HG03439 (cell line): ENCODE measurements around the gene KRT36.

Source experiments
- ATAC-seq: cut with Tn5 transposase; IDR thresholded peaks from one replicate; pipeline ENCODE4 v1.9.1; 2021; ENCODE audit warnings: mild to moderate bottlenecking, moderate library complexity; ENCODE audit not compliant: unreplicated experiment

The KRT36 gene

DNA sequence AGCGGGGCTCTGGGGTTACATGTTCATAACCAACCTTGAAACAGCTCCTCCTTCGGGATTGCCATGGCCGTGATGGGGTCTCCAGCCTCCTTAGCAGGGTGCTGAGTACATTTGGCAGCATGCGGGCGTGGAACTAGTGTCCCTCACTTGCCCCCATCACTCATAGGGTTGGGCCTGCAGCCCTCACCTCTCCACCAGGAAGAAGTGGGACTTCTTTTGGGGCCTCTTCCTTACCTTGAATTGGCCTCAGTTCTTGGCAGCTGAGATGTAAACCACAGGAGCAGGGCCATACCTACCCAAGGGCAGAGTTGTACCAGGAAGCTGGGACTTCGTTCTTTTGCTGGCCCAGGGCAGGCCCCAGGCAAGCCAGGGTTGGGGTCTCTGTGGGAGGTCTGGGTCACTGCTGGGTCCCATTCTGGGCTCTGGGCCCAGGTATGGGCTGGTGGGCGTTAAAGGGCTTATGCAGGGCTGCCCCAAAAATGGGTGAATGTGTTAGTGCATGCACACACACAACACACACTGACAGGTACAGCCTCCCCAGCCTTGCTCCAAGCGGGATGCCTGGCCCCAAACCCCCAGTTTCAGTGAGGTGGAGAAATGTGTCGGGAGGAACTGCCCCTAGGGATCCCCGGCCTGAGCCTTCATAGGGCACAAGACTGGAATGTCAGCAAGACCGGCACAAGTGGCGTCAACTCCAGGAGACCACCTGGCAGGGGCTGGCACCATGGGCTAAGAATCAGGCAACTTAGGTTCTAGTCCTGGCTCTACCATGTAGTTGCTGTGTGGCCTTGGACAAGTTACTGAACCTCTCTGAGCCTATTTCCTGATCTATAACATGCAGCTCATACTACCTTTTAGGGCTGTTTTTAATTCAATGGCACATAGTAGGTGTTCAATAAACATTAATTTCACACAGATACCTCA is 32.9 kb upstream of the KRT36 start:
- no peak for ATAC-seq

DNA sequence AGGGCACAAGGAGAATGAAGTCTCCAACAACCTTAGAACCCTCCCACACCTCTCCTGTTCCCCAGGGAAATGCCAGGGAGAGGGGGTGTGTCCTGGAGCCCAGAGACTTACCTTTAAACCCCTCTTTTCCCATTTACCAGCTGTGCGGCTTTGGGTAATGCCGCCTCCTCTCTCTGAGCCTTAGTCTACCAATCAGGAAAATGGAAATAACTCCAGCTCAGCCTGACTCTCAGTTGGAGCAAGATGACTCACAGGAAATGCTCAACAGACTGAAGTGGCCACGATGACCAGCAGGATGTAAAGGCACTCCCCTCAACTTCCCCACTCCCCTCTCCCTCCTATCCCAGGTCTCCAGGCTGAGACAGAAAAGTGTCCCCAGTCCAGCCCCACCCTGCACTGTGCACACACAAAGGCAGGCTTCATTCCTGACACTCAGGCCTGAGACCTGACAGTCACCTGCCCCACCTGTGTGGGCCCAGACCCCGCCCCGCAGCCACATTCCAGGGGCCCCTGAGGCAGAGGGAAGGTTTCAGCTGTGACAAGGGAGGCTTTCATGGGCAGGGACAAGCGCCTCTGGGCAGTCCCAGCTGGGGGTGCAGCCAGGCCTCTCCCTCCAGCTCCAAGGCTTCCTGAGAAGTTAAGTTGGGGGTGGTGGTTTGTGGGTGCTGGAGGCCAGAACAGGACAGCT is 32.0 kb upstream of the KRT36 start:
- ATAC-seq = no peak

DNA sequence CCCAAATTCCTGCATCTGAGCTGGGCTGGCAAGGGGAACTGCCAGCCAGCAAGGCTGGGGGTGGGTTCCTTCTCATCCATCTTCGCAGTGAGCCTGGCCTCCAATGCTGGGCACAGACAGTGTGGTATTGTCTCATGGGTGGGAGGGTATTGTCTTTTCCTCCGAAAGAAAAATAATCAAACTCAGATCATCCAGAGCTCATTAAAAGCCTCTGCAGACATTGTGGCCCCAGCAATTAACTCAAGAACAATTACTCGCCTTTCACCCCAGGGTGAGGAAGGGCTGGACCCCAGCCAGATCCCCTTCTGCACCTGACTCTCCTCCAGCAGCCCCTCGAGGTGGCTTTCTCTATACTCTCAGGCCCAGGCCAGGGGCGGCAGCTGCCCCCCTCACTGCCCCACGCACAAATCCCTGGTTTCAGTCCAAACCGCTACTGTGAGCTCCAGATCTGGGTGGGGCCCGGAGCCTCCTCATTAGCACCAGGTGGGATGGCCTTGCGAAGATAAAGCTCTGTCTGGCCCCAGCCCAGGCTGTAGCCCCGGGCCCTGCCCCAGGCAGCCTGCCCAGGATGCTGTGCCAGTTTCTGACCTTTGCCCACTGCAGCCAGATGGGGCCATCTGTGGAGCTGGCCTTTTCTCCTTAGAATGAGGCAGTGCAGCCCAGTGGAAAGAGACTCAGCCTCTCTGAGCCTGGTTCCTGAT is 31.3 kb upstream of the KRT36 start:
- no peak for ATAC-seq

DNA sequence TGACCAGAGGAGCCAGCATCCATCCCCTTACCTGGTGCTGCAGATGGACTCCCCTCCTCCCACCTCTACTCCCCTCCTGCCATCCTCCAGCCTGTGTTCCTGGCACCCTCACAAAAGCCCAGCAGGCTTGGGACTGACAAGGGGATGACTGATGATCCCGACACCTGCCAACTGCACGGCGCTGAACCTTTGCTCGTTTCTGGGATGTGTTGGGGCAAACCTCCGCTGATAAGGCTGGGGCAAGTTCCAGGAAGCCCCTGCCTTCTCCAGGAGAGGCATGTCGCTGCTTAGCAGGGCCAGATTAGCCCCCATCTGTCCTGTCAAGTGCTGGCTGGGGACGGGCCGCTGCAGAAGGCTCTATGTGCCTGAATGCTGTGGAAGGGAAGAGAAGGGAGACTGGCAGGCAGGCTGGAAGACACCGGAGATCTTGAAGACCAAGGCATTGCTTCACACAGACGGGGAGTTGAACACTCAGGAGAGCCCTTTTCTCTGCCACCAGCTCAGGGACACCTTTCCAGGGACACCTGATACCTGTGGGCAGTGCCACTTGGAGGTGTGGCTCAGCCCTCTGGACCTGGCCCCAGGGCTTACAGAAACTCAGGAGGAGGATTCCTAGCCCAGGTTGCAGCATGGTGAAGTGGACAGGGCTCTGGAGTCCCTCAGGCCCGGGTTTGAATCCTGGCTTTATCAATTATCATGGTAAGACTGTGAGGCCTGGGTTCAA is 30.0 kb upstream of the KRT36 start:
- ATAC-seq = no peak

DNA sequence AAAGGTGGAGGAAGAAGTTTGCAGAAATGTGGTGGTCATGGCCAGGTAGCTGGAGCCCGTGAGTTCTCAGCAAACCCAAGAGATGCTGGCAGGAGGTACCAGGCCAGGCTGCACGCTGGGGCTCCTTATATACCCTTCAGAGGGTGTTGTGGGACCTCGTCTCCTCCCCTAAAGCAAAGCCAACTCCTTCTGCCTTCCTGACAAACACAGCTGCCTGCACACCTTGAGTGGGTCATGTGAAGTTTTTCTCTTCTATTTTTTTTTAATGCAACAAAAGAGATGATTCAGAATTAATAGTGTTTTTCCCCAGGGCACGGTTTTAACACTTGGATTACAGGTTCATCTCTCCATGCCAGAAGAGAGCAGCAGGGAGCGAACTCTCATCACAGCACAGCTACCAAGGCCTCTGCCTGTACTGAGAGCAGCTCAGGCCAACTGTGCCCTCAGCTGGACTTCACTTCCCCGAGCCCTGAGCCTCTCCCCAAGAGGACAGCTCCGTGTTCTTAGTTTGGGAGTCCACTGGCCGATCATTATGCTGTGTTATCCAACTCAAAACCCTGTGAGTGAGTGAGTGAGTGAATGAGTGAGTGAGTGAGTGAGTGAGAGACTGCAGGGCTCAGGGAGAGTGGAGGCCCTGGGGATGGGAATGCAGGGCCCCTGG is 29.2 kb upstream of the KRT36 start, which contains the start of gene KRT15:
Gene KRT15, minus strand, starts transcription at position 102 of the 661 bp plus-strand sequence. Its CDS starts 63 bp downstream, at position 39.
- no peak for ATAC-seq

DNA sequence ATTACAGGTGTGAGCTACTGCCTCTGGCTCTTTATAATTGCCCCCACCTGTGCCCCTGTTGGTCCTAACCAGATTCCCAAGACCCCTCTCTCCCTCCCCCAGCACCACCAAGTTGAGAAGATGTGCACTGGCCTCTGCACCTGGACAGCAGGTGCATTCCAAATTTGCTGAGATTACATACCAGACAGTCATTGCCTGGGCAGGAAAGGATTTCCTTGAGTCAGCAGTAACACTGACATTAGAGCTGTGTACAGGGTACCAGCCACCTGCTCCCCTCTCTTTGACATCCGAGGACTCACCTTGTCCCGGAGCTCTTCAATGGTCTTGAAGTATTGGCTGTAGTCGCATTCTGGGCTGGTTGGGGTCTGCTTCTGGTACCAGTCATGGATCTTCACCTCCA is 28.3 kb upstream of the KRT36 start:
- no peak for ATAC-seq

DNA sequence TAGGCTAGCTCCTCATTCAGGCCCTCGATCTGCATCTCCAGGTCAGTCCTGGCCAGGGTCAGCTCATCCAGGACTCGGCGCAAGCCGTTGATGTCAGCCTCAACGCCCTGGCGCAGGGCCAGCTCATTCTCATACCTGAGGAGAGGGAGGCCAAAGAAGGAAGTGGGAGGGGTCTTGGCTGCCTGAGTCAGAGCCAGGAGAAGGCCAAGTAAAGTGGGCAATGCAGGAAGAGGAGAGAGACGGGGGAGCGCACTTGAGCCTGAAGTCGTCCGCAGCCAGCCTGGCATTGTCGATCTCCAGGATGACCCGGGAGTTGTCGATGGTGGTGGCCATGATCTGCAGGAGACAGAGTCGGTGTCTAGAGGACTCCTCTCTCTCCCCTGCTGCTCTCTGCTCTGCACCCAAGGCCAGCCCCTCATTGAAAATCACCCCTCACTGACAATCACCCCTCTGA is 27.1 kb upstream of the KRT36 start:
- ATAC-seq = no peak

DNA sequence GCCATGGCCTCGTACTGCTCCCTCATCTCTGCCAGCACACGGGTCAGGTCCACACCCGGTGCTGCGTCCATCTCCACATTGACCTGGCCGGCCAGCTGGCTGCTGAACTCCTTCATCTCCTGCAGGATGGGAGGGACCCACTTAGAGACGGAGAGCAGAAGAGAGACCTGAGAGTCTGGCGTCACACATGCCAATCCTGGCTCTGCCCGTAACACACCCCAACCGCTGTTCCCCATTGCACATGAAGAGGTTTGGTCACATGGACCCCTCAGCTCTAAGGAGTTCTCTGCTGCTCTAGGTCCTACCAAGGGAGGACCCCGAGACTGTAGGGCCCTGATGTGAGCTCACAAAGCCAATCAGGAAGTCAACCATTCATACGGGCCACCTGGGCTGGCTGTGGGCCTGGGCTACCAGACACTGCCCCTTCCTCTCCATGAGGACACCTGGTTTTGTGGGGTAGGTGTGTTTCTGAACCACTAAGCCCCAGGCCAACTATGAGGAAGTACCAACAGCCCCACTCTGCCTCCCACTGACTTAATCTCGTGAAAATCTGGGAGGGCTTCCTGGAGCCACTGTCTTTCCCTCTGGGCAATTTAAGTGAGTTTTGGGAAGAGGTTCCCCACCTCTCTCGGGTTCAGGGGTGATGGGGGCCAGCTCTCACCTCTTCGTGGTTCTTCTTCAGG is 26.6 kb upstream of the KRT36 start:
- no peak for ATAC-seq

DNA sequence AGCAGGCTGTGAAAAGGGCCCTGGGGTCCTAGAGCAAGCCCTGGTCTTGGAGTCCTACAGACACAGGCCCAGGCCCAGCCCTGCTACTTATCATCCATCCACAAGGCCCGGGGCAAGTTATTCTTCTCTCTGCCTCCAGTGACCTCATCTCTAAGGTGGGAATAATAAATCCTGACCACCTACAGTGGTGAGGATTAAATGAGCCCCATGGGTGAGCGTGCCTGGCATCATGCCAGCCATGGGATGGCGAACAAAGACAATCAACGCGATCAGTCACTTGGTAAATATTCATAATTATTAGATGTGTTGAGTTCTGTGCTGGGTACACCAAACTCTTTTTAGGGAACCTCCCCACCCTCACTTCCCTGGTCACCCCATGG is 23.4 kb upstream of the KRT36 start:
- ATAC-seq = no peak

DNA sequence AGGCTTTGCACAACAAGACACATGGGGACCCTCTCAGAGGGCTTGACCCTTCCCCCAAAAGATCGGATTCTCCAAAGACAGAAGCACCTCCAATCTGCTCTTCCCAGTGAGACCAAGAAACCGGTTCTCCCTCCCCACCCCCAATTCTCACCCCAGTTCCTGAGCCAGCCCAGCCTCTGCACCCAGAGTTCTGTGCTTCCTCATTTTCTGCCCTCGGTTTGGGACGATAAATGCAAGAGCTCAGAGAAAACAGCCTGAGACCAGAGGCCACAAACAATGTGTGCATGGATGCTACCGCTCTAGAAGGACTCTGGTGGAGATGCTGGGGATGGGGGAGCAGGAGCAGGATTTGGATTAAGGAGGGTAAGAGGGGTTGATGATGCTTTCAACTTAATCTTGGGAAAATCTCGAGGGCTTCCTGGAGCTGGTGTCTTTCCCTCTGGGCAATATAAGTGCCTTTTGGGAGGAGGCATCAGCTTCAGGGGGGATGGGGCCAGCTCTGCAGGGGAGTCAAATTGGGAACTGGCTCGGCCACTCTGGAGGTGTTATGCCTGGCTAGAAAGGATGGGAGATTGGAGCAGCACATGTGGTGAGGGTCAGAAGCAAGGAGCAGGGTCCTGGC is 22.9 kb upstream of the KRT36 start:
- ATAC-seq = no peak

DNA sequence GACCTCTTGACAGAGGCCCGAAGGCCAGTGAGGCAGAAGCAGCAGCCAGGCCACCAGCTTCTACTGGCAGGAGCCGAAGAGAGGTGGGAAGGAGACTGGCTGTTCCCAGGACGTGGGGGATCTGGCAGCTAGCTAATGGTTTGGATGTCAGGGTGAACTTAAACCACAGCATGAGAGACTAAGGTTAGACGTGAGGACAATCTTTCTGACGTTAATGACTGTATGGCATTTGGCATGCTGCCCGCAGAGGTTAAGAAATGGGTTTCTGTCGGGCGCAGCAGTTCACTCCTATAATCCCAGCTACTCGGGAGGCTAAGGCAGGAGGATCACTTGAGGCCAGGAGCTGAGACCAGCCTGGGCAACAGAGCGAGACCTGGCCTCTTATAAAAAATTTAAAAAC is 22.0 kb upstream of the KRT36 start:
- ATAC-seq = no peak

DNA sequence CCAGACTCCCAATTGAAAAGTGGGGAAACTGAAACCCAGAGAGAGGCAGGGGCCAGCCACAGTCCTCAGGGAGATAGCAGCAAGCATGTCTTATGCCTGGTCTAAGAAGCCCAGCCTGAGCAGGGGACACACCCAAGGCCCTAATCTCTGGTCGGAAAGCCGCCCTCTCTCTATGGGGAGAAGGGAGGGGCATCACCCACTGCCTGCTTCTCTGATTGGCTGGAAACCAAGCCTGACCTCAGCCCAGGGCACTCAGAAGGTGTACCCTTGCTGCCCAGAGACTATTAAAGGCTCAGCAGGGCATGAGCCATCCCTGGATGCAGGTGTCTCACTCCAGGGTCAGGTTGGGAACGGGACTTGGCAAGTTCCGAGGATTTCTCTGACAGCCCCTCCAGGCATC is 21.4 kb upstream of the KRT36 start:
- ATAC-seq = no peak

DNA sequence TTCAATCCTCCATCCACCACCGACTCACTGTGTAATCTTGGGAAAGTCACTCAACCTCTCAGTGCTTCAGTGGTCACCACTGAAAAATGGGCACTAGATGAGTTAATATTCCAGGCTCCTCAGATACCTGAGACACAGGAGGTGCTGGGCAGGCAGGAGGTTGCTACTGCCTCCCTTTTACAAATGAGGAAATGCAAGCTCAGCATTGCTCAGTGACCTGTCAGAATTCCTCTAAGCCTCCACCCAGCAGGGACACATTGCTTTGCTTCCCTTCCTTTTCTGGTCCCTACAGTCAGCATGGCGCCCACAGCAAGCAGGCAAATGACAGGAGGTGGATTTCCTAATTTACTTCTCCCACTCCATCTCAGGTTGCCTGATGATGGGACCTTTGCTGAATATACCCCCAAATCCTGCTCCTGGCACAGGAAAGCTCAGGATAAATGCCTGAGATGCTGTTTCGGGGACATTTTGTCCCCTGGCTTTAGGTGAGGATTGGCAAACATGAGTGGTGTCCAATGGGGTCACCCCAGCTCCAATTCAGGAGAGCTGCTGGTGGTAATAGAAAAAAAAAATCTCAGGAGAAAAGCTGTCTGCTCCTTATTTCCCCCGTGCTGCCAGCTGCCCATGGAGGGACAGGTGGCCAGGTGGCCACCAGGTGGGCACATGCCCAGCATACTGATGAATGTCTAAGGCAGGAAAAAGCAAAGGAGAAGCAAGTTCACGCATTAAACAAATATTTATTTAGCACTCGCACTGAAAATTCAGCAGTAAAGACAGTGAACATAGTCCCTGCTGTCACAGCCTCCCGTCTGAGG is 20.7 kb upstream of the KRT36 start:
- no peak for ATAC-seq

DNA sequence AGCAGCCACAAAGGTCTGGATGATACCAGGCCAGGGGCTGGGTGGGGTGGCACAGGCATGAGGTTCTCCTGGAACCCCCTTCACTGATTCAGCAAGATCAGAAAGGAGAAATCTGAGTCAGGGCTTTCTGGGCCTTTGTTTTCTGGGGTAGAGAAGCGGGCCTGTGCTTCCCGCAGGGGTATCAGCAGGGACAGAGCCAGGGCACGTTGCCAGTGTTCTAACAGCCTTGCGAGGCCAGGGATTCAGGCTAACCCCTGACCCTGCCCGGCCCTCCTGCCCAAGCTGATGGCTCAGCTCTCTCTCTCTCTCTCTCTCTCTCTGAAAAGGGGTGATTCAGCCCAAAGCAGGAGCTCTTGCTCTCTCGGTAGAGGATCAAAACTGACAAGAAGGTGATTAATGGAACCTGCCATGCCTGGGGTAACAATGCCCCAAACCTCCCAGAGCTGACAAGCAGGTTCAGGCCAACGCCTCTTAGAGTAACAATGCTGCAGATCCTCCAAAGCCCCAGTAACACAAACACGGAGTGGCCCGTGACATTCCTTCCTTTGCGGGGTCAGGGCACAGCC is 17.7 kb upstream of the KRT36 start:
- ATAC-seq = no peak

DNA sequence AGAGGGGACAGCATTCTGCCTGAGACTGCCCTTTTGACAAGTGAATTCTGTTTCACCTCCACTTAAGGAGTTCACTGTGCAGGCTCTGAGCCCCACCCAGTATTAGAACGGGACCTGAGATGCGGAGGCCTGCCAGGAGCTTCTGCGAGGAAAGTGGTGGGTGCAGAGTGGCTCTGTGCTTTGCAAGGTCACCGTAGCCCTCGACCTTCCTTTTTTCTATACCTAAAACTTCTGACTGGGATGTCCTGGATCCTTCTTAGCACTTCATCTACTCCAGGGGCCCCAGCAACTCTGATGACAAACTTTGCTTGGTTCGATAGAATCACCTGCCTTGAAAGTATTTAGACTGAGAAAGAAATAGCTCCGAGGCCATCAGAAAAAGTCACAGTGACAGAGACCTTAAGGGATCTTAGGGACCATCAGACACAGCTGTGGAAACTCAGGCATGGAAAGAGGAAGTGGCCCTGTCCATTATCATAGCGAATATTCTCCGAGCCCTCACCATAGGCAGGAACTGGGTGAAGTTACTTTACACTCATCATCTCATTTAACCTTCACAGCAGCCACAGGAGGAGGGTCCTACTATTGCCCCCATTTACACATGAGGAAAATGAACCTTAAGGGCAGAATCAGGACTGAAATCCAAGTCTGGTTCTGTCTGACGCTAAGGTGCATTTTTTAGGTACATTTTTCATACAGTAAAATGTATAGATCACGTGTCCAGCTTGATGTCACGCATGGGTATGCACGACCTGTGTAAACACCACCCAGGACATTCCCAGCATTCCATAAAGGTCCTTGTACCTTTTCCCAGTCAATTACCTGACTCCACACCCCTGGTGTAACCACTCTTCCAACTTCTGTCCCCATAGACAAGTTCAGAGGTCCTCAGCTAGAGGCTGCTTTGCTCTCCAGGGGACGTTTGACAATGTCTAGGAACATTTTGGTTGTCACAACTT is 16.4 kb upstream of the KRT36 start:
- no peak for ATAC-seq

DNA sequence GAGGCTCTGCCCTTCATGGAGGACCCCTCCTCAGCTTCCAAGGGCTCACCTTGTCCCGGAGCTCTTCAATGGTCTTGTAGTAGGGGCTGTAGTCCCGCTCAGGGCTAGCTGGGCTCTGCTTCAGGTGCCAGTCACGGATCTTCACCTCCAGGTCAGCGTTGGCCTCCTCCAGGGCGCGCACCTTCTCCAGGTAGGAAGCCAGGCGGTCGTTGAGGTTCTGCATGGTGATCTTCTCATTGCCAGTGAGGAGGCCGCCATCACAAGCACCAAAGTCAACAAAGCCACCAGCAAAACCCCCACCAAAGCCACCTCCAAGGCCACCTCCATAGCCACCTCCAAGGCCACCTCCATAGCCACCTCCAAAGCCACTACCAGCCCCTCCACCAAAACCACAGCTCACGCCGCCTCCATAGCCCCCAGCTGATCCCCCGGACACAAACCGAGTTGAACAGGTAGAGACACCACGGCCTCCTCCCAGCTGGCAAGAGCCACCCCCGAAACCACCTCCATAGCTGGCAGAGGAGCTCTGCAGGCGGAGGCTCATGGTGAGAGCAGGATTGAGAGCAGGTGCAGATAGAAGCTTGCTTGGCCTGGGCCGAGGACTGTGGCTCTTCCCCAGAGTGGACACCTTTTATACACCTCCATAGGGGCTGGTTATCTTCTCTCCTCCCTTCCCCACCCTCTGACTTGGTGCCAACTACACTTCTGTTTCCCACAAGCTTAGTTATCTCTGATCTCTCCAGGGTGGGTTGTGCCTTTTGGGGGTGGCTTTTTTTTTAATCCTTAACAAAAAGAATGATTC is 15.5 kb upstream of the KRT36 start, which contains the start of gene KRT13:
Gene KRT13, minus strand, starts transcription at position 606 of the 802 bp plus-strand sequence. Its CDS starts 62 bp downstream, at position 544.
- ATAC-seq = no peak
